Cardiac muscle cell (in vitro differentiated cells and primary cell): ENCODE data around the gene METAP2. TPM values are rescaled to one million over a fixed set of nuclear protein-coding genes. Genes with fewer than 3 reads are reported as not detected.

ENCODE experiments used
- DNase-seq, 2 donors: peaks; one replicate each; pipeline versions ENCODE4 v3.0.0 to v3.0.0-alpha.2; 2010 to 2017; ENCODE audit warnings: low read depth in 1 of 2, low spot score in 1 of 2
- H3K27ac ChIP-seq: fragments of 200-600 bp; sonication (generic); 2 replicates; pipeline ENCODE4 v1.5.1; 2016
- H3K27me3 ChIP-seq: fragments of 200-600 bp; sonication (generic); 2 replicates; pipeline ENCODE4 v1.6.0; 2016; ENCODE audit warnings: control low read depth
- H3K36me3 ChIP-seq: fragments of 200-600 bp; sonication (generic); 2 replicates; pipeline ENCODE4 v1.5.1; 2016; ENCODE audit warnings: control low read depth
- H3K4me1 ChIP-seq: fragments of 200-600 bp; sonication (generic); 2 replicates; pipeline ENCODE4 v1.8.1; 2017; ENCODE audit warnings: low read depth, mild to moderate bottlenecking, mixed run types
- H3K4me3 ChIP-seq: fragments of 200-600 bp; sonication (generic); 2 replicates; pipeline ENCODE4 v1.5.1; 2016; ENCODE audit warnings: mild to moderate bottlenecking
- H3K9me3 ChIP-seq: fragments of 200-600 bp; sonication (generic); 2 replicates; pipeline ENCODE4 v1.5.1; 2017; ENCODE audit warnings: low read depth, mild to moderate bottlenecking, control low read depth
- CTCF ChIP-seq: IDR thresholded peaks from 2 replicates; pipeline ENCODE4 v1.5.1; 2012; ENCODE audit warnings: low read depth, mild to moderate bottlenecking, low read length
- polyA plus RNA-seq: library from polyadenylated mRNA; unstranded; fragments of >200 nt; fragmentation: Nextera tagmentation; extraction: Ambion mirVana; gene quantifications from 2 replicates; pipeline ENCODE4 v1.2.1, GENCODE V29; 2016
- total RNA-seq: library from RNA; depleted of rRNA; stranded (reverse); fragments of >200 nt; gene quantifications from 2 replicates; pipeline ENCODE4 v1.2.3, GENCODE V29; 2016

Gene METAP2
- total and polyA plus RNA-seq, 2 experiments from 2014 or later: 41.1 to 98.8 TPM

- Histone ChIP-seq H3K36me3 (peaks cover 63% of the 10 kb centered on the region), H3K27ac (no peak overlapping the region), H3K9me3 (no peaks in the 10 kb centered on the region), H3K27me3 (no peaks in the 10 kb centered on the region), H3K4me3 (no peak overlapping the region), H3K4me1 (no peaks in the 10 kb centered on the region)
- no peak for DNase-seq
- no peak for TF ChIP-seq CTCF
These were observed 20.9 kb downstream of the METAP2 start for GRCh38 chr12:95494888-95495287.

- Histone ChIP-seq H3K4me3 (no peak overlapping the region), H3K27me3 (no peaks in the 10 kb centered on the region), H3K36me3 (peaks cover 63% of the 10 kb centered on the region), H3K27ac (no peak overlapping the region), H3K4me1 (no peaks in the 10 kb centered on the region), H3K9me3 (no peaks in the 10 kb centered on the region)
- TF ChIP-seq CTCF: no peak
- DNase-seq: no peak
These were observed 21.5 kb downstream of the METAP2 start for GRCh38 chr12:95495433-95495832.

GRCh38 chr12:95497031-95497430, 23.1 kb downstream of the METAP2 start:
- Histone ChIP-seq H3K36me3 (peaks cover 60% of the 10 kb centered on the region), H3K9me3 (no peaks in the 10 kb centered on the region), H3K27me3 (no peaks in the 10 kb centered on the region), H3K4me1 (no peaks in the 10 kb centered on the region), H3K27ac (no peak overlapping the region), H3K4me3 (no peak overlapping the region)
- DNase-seq: no peak
- no peak for TF ChIP-seq CTCF

GRCh38 chr12:95498968-95499367, 25.0 kb downstream of the METAP2 start:
- Histone ChIP-seq H3K9me3 (no peaks in the 10 kb centered on the region), H3K36me3 (peaks cover 52% of the 10 kb centered on the region), H3K4me3 (no peak overlapping the region), H3K27me3 (no peaks in the 10 kb centered on the region), H3K4me1 (no peaks in the 10 kb centered on the region), H3K27ac (no peak overlapping the region)
- TF ChIP-seq CTCF: no peak
- no peak for DNase-seq

- H3K36me3 ChIP-seq: peaks cover 52% of the 10 kb centered on the region
- no peak for TF ChIP-seq CTCF
- H3K9me3 ChIP-seq: no peaks in the 10 kb centered on the region
- H3K4me3 ChIP-seq: no peak overlapping the region
- no peaks in the 10 kb centered on the region for H3K27me3 ChIP-seq
- no peak for DNase-seq
- H3K27ac ChIP-seq: no peak overlapping the region
- no peaks in the 10 kb centered on the region for H3K4me1 ChIP-seq
These were observed 25.8 kb downstream of the METAP2 start for GRCh38 chr12:95499772-95500171.

- Histone ChIP-seq H3K4me1 (no peaks in the 10 kb centered on the region), H3K36me3 (peaks cover 37% of the 10 kb centered on the region), H3K27me3 (no peaks in the 10 kb centered on the region), H3K9me3 (no peaks in the 10 kb centered on the region), H3K27ac (peak overlapping the region; percentile 34), H3K4me3 (no peak overlapping the region)
- no peak for DNase-seq
- TF ChIP-seq CTCF: no peak
These were observed 30.2 kb downstream of the METAP2 start for GRCh38 chr12:95504140-95504539.
